ENCODE measurements around the gene SLC38A10. TPM values are rescaled to one million over a fixed set of nuclear protein-coding genes. Genes with fewer than 3 reads are reported as not detected.
A peak's percentile ranks its signal among the peaks of the same experiment; 100 is the strongest.
"Not testable (repeated sequence)": the region's sequence is repeated elsewhere in the genome, so short reads cannot be mapped to it uniquely, and the experiment has no call there.

The SLC38A10 gene
- polyA plus RNA-seq, 1 of the 3 experiments (the other 2 are of a cell fraction): 82.2 TPM

GRCh38 chr17:81228420-81228819 lies 66.7 kb downstream of the SLC38A10 start:
- Histone ChIP-seq H3K36me3 (replicated peaks in 1 of 2; ENCODE audit: control insufficient read depth in 1 of 2, insufficient read depth in 2 of 2, low read length in 1 of 2) (peaks cover 0 to 41% of the 10 kb centered on the region in 2 experiments), H3K27me3 (ENCODE audit: insufficient read depth) (no peaks in the 10 kb centered on the region), H3K27ac (ENCODE audit: low read depth in 2 of 2, low read length in 1 of 2) (no peak overlapping the region), H3K79me2 (ENCODE audit: insufficient read depth) (no peaks in the 10 kb centered on the region), H3K4me1 (ENCODE audit: control insufficient read depth in 1 of 2, insufficient read depth in 2 of 2, low read depth in 1 of 2, low read length in 1 of 2) (peaks cover 0 to 4% of the 10 kb centered on the region in 2 experiments; a peak in 2 of 4 replicates), H3K9ac (no peak overlapping the region), H3K9me3 (no peaks in the 10 kb centered on the region), H3F3A (replicated peaks; ENCODE audit: insufficient read depth) (peaks cover 19% of the 10 kb centered on the region), H2AFZ (ENCODE audit: low read depth) (no peak overlapping the region), H3K4me3 (ENCODE audit: low read depth in 2 of 2, low read length in 1 of 2) (no peak overlapping the region), H3K4me2 (no peak overlapping the region), H3K9me2 (no peaks in the 10 kb centered on the region), H4K20me1 (ENCODE audit: insufficient read depth) (no peaks in the 10 kb centered on the region)
- TF ChIP-seq IRF3 (IDR thresholded peaks at IDR 0.05; ENCODE audit: low read depth, low read length): no peak
- 91% methylated on average over 9 of the region's 9 CpGs for WGBS (ENCODE audit: low lambda C conversion rate)
- CTCF ChIA-PET: interaction anchor here (1.0 to 4.4 kb wide), 4 partner anchors 11 to 257 kb away, joined by 3 to 23 read pairs (median 10); partner anchors contain the start of genes NDUFAF8 and TEPSIN
- DNase-seq: no peak
- POLR2A ChIA-PET: interaction anchor here (2.7 kb wide), 1 partner anchor 10 kb away, joined by 9 read pairs; the partner anchor contains the start of genes NDUFAF8 and TEPSIN

- H2AFZ ChIP-seq (ENCODE audit: low read depth); H4K20me1 ChIP-seq (ENCODE audit: insufficient read depth); H3K27ac ChIP-seq (ENCODE audit: low read depth in 2 of 2, low read length in 1 of 2); H3K9ac ChIP-seq; H3K4me2 ChIP-seq; H3K4me1 ChIP-seq (ENCODE audit: control insufficient read depth in 1 of 2, insufficient read depth in 2 of 2, low read depth in 1 of 2, low read length in 1 of 2); POLR2A ChIA-PET; H3K79me2 ChIP-seq (ENCODE audit: insufficient read depth); H3K4me3 ChIP-seq (ENCODE audit: low read depth in 2 of 2, low read length in 1 of 2); CTCF ChIA-PET; H3K9me2 ChIP-seq; H3K9me3 ChIP-seq; H3K27me3 ChIP-seq (ENCODE audit: insufficient read depth); DNase-seq: not testable (repeated sequence)
- Histone ChIP-seq H3K36me3 (replicated peaks in 1 of 2; ENCODE audit: control insufficient read depth in 1 of 2, insufficient read depth in 2 of 2, low read length in 1 of 2) (peaks cover 0 to 33% of the 10 kb centered on the region in 2 experiments), H3F3A (replicated peaks; ENCODE audit: insufficient read depth) (peaks cover 19% of the 10 kb centered on the region)
- 92% methylated on average over 2 of the region's 2 CpGs for WGBS (ENCODE audit: low lambda C conversion rate)
These were observed 67.5 kb downstream of the SLC38A10 start for GRCh38 chr17:81227630-81228029.

DNA sequence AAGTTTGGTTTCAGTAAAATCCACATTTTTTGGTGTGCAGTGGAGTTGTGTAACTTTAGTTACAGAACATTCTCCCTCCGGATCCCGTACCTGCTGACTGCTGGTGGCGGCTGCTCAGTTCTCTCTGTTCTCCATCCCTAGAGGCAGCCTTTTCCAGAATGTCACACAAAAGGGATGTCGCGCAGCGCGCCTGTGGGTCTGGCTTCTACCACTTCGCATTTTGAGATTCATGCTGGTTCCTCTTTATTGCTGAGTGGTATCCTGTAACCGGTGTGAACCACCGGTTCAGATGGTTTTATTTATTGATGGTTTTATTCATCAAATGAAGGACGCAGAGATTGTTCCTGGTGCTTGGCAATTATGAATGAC lies 71.4 kb downstream of the SLC38A10 start:
- no peak overlapping the region for H3K27ac ChIP-seq (ENCODE audit: low read depth in 2 of 2, low read length in 1 of 2)
- H3K9ac ChIP-seq: no peak overlapping the region
- H3K9me2 ChIP-seq: no peaks in the 10 kb centered on the region
- WGBS (ENCODE audit: low lambda C conversion rate): 95% methylated on average over 11 of the region's 11 CpGs
- H3K36me3 ChIP-seq (replicated peaks in 1 of 2; ENCODE audit: control insufficient read depth in 1 of 2, insufficient read depth in 2 of 2, low read length in 1 of 2): peaks cover 0 to 4% of the 10 kb centered on the region in 2 experiments
- ChIA-PET POLR2A (no interaction called here), CTCF (interaction anchor here (0.8 to 3.8 kb wide), 2 partner anchors 15 to 82 kb away, joined by 3 to 15 read pairs; partner anchors contain the start of genes NDUFAF8 and TEPSIN)
- H4K20me1 ChIP-seq (ENCODE audit: insufficient read depth): no peaks in the 10 kb centered on the region
- no peaks in the 10 kb centered on the region for H3K9me3 ChIP-seq
- DNase-seq: no peak
- TF ChIP-seq GATA2 (CRISPR knock-in tag; IDR thresholded peaks at IDR 0.05) (no peak), ZBTB33 (IDR thresholded peaks at IDR 0.05; ENCODE audit: borderline replicate concordance, low read depth) (no peak), RFX5 (IDR thresholded peaks at IDR 0.05; ENCODE audit: low read length) (no peak), IRF3 (IDR thresholded peaks at IDR 0.05; ENCODE audit: low read depth, low read length) (no peak), NFIC (IDR thresholded peaks at IDR 0.05; ENCODE audit: borderline replicate concordance) (no peak), SIN3A (IDR thresholded peaks at IDR 0.05; ENCODE audit: borderline replicate concordance, low read depth, low read length) (no peak), TAF1 (IDR thresholded peaks at IDR 0.05; ENCODE audit: borderline replicate concordance, low read depth, low read length) (no peak), FOXJ3 (CRISPR knock-in tag; IDR thresholded peaks at IDR 0.05) (no peak), MXI1 (IDR thresholded peaks at IDR 0.05; ENCODE audit: low read depth, low read length) (no peak), MEF2A (IDR thresholded peaks at IDR 0.05; ENCODE audit: borderline replicate concordance, low read depth) (no peak)
- peaks cover 19% of the 10 kb centered on the region for H3F3A ChIP-seq (replicated peaks; ENCODE audit: insufficient read depth)
- H2AFZ ChIP-seq (ENCODE audit: low read depth): peak overlapping the region; percentile 90; the same call in 1 of the 2 replicates
- no peaks in the 10 kb centered on the region for H3K27me3 ChIP-seq (ENCODE audit: insufficient read depth)
- H3K4me1 ChIP-seq (ENCODE audit: control insufficient read depth in 1 of 2, insufficient read depth in 2 of 2, low read depth in 1 of 2, low read length in 1 of 2): peaks cover 7 to 16% of the 10 kb centered on the region in 2 experiments; a peak in 3 of 4 replicates
- H3K79me2 ChIP-seq (ENCODE audit: insufficient read depth): peaks cover 17% of the 10 kb centered on the region
- peak overlapping the region; percentile 66 for H3K4me2 ChIP-seq
- H3K4me3 ChIP-seq (ENCODE audit: low read depth in 2 of 2, low read length in 1 of 2): no peak overlapping the region; a peak in 1 of 4 replicates

All from SK-N-SH (cell line).